ENCODE data around the gene OR4D1. TPM values are rescaled to one million over a fixed set of nuclear protein-coding genes. Genes with fewer than 3 reads are reported as not detected.

Gene OR4D1
- total and polyA plus RNA-seq, 2 of the 4 experiments (the other 2 are of a cell fraction), result not detected

- in situ Hi-C loops (cut with MboI; ENCODE audit: low sequenced_read_pairs) (no loop called here), intact Hi-C loops (cut with micrococcal nuclease) (no loop called here), dilution Hi-C loops (cut with HindIII; ENCODE audit: low sequenced_read_pairs, unreplicated experiment) (no loop called here)
- Histone ChIP-seq H3K14ac (replicated peaks; ENCODE audit: low read depth, low read length) (no peak overlapping the region), H3K4me2 (ENCODE audit: low read depth, low read length) (no peak overlapping the region), H3K56ac (ENCODE audit: extremely low read depth, insufficient read depth, low read length) (no peak overlapping the region), H3K9me3 (ENCODE audit: control insufficient read depth, insufficient read depth, low read length) (no peaks in the 10 kb centered on the region), H2BK15ac (ENCODE audit: low read depth, low read length) (no peak overlapping the region), H4K91ac (ENCODE audit: insufficient read depth, low read depth, low read length) (no peak overlapping the region), H3K27ac (ENCODE audit: insufficient read depth, low read length) (no peak overlapping the region), H2BK5ac (ENCODE audit: low read depth, low read length, poor library complexity, severe bottlenecking) (no peak overlapping the region), H3K4me3 (ENCODE audit: insufficient read depth, low read depth, low read length) (no peak overlapping the region), H3K4me1 (ENCODE audit: control insufficient read depth, insufficient read depth, low read length) (no peaks in the 10 kb centered on the region), H2BK20ac (ENCODE audit: low read depth, low read length) (no peak overlapping the region), H3K9me1 (ENCODE audit: insufficient read depth, low read length) (no peaks in the 10 kb centered on the region), H2BK120ac (ENCODE audit: low read depth, low read length) (no peak overlapping the region), H4K20me1 (ENCODE audit: insufficient read depth, low read length) (no peaks in the 10 kb centered on the region), H4K8ac (ENCODE audit: low read depth in 2 of 2, low read length in 2 of 2) (no peak overlapping the region), H3K27me3 (ENCODE audit: control insufficient read depth, insufficient read depth, low read length) (peaks cover 3% of the 10 kb centered on the region), H3K36me3 (ENCODE audit: control insufficient read depth, insufficient read depth, low read length) (no peaks in the 10 kb centered on the region), H2AK5ac (ENCODE audit: low read depth, low read length) (no peak overlapping the region), H2AFZ (replicated peaks; ENCODE audit: low read length, poor library complexity) (no peak overlapping the region), H3K23ac (ENCODE audit: low read depth, low read length) (no peak overlapping the region), H3K79me1 (ENCODE audit: low read depth in 1 of 2, low read length in 2 of 2) (no peaks in the 10 kb centered on the region), H3K4ac (ENCODE audit: low read depth, low read length) (no peak overlapping the region), H4K5ac (ENCODE audit: low read depth, low read length) (no peak overlapping the region), H3K18ac (ENCODE audit: low read depth, low read length) (no peak overlapping the region), H2AK9ac (replicated peaks; ENCODE audit: low read depth, low read length, poor library complexity) (no peak overlapping the region), H3K9ac (ENCODE audit: low read depth, low read length) (no peak overlapping the region)
- ChIA-PET POLR2A (ENCODE audit: unreplicated experiment) (no interaction called here), CTCF (interaction anchor here (0.6 kb wide), 1 partner anchor 628 kb away, joined by 3 read pairs; no protein-coding TSS in a partner anchor)
- BruUV-seq (replicated peaks), result no TSS peak
- DNase-seq, result no peak
- 60% methylated on average over 1 of the region's 4 CpGs; no CpG with 5 or more reads in 1 of the 2 experiments for WGBS, 2 experiments (ENCODE audit: extremely low coverage in 2 of 2, insufficient read length in 1 of 2)
- no peak for ATAC-seq (ENCODE audit: low read depth)
- no peak for TF ChIP-seq POLR2A (IDR thresholded peaks at IDR 0.05; ENCODE audit: low read depth, low read length)
- TF ChIP-seq NFE2L2 (IDR thresholded peaks at IDR 0.05; ENCODE audit: low read depth, low read length), result no peak
- TF ChIP-seq BHLHE40 (IDR thresholded peaks at IDR 0.05; ENCODE audit: low read depth, low read length), result no peak
- TF ChIP-seq ELK1 (IDR thresholded peaks at IDR 0.05; ENCODE audit: borderline replicate concordance, low read depth, low read length), result no peak
- no peak for TF ChIP-seq MAFK (IDR thresholded peaks at IDR 0.05; ENCODE audit: low read depth, low read length)
- TF ChIP-seq CEBPB (IDR thresholded peaks at IDR 0.05; ENCODE audit: low read depth, low read length), result no peak
- TF ChIP-seq MAZ (IDR thresholded peaks at IDR 0.05; ENCODE audit: borderline replicate concordance, low read depth, low read length), result no peak
- TF ChIP-seq FOS (IDR thresholded peaks at IDR 0.05; ENCODE audit: low read depth, low read length), result no peak
- no peak for TF ChIP-seq RCOR1 (IDR thresholded peaks at IDR 0.05; ENCODE audit: insufficient replicate concordance, low read length)
- TF ChIP-seq MXI1 (IDR thresholded peaks at IDR 0.05; ENCODE audit: borderline replicate concordance, low read depth, low read length), result no peak
Measured at GRCh38 chr17:58181796-58182195, 33.6 kb downstream of the OR4D1 start.

All from IMR-90 (cell line).